Anterior cingulate cortex (tissue), 58 donors: ENCODE measurements around the gene TXNRD2.
A peak's percentile ranks its signal among the peaks of the same experiment; 100 is the strongest.

Experiments used
- DNase-seq, 58 donors: peaks; one replicate each; lab custom pipeline; 2025; lab: John Stamatoyannopoulos, UW

TXNRD2 gene

DNA sequence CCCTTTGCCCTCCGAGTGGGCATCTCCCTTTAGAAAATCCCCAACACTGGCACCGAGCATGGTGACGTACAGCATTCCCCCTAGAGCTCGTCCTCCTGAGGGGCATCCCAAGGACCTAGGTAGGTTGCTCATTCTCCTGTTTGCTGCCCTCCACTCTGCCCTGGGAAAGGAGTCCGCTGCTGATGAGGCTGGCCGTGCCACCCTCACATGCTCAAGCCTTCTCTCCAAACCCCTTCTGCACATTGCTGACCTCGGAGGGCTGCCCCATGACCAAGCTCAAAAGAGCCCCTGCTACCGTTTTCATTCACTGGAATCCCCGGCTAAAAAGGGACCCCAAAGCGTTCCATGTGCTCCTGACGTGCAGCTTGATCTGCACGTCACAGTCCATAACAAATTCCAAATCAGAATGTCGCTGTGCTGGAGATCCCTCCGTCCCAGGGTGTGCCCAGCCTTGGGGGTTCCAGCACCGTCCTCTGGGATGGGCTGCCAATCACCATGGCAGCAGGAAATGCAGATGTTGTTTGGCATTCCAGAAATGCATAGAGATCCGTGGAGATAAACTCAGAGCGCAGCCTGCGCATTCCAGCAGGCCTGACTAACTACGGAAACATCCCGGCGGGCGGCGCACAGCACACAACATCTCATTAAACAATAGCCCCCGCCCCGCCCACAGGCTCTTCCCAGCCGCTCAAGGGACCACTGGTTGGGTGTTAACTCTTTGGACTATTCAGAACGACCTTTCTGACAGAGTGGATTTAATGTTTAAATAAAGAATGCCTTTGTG, 60.6 kb downstream of the TXNRD2 start:
- peak in 4 of 58 donors; percentile 19 to 45 (median 23) for DNase-seq

DNA sequence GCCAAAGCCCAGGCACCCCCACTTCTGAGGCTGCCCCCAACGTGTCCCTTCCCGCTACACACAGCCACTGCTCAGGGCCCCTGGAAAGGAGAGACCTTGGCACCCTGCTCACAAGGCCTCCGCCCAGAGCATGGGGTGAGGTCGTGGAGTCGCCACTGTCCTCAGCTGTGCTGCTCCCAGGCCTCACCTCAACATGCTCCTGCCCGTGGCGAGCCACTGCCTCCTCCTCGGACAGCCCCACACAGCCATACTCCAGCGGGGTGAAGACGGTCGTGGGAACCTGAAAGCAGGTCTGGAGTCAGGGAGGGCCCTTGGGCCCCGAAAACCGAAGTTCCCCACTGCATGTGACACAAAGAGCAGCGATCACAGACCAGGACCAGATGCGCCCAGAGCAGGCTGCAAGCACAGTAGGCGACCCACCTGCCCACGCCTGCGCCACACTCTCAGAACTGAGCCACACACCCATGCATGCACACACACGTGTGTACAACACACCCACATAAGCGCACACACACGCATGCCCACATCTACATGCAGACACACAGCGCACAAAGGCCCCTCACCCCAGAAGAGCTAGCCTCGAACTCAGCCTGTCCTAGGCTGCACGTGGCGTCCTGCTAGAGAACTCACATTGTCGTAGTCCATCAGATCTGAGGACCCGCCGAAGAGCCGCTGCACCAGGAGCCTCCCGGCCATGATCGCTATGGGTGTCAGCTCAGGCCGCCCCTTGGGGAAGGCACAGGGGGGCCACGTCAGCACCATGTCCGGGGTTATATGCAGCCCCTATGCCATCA, 61.4 kb downstream of the TXNRD2 start:
- no peak for DNase-seq

DNA sequence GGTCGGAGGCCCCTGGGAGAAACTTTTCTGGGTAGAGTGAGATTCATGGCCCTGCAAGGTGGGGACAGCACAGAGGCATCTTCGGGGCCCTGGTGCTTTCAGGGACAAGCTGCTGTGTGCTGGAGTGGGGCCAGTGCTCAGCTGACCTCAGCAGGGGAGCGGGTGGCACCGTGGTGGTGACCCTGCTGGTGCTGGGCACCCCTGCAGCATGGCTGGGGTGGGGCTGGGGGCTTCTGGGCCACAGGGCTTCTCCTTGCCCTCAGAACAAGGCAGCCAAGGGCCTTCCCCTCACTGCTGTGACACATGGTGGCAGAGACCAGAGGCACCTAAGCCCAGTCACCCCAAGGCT, 62.0 kb downstream of the TXNRD2 start:
- DNase-seq, result no peak

DNA sequence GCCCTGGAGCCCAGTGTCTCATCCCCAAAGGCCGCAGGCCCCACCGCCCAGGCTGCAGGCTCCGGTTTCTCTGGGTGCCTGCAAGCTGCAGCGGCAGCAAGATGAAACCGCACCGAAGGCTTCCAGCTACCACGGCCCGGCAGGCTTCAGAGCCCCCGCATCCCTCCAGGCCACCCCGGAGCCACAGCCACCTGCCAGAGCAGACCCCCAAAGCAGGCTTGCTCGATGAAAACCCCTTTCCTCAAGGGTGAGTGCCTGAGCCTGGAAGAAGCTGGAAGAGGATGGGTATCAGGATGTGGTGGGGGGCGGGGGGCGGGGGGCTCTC, 62.4 kb downstream of the TXNRD2 start:
- no peak for DNase-seq

DNA sequence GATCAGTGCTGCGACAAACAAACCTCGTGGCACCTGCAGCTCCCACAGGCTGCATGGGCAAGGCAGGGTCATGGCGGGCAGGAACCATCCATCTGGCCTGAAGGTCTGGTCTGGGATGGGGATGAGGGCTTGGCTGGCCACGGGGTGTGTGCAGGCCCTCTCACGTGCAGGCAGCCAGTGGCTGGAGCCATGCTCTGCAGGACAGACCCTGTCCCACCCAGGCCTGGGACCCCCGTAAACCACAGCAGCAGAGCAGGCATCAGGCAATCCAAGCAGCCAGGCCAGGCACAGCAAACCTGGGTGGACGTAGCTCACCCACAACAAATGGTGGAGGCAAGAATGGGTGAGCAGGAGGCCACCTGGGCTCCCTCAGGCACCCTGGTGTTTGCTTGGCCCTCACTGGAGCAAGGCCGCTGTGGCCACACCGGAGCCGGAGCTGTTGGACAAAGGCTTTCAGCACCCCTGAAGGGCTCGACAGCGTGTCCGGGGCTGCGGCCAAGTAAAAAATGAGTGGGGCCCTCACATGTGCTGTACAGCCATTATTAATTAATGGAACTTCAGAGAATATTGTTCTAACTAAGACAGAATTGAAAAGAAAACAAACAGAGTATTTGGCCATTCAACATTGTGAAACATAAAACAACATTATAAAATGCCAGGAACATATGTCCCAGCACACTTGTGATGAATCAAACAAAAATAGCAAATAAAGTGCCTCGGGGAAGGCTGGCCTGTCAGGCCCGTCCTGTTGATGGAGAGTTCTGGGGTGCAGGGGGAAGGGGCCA, 63.0 kb downstream of the TXNRD2 start:
- DNase-seq, result no peak

DNA sequence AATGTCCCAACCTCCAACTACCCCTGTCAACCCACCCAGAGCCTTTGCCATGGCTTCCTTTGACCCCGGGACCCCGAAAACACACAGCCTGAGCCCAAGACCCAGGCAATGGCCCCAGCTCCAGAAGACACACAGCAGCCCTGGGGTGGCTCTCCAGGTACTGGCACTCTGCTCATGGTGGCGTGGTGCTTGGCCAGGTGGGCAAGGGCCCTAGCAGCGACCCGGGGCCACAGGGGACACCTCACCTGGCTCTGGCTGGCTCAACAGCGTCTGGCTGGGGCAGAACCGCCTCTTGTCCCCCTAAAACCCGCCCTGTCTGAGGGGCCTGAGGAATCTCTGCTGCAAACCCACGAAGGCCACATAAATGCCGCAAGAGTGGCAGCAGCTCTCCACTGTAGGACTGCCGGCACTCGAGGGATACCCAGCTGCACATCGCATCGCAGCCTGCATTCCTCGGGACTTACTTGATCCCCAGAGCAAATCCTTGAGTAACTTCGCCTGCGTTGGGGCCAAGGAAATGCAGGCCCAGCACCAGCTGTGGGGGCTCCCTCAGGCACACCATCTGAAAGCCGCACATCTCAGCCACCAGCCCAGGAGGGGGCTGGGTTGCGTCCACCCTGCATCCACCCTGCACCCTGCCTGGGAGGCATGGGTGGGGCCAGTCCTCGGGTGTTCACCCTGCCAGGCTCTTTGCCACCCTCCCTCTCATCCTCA, 63.8 kb downstream of the TXNRD2 start:
- no peak for DNase-seq

DNA sequence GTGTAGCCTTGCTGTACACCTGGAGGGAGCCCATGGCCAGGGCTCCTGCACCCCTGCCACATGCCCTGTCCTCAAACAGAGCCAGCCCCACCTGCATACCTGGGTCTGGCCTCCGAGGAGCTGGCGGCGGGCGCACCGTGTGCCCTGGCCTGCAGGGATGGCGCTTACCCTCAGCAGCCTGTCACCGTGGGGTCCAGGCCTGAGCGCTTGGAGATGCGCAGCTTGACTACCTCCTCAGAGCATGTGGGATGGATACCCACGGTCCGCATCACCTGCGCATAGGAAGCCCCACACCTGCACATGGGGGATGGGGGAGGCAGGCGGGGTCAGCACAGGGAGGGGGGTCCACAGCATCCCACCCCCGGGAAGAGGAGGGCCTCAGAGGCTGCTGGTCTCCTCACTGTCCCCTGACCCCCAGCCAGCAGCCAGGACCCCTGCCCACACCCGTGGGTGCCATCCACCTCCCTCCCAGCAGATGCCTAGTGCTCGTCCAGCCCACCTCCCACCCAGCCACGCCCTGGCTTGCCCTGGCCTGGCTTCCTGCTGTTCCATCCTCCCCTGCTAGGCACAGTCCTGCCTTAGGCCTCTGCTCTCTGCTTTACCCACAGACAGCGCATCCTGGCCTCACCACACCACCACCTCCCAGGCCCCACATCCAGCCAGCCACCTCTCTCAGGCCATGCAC, 64.5 kb downstream of the TXNRD2 start:
- DNase-seq, result no peak

DNA sequence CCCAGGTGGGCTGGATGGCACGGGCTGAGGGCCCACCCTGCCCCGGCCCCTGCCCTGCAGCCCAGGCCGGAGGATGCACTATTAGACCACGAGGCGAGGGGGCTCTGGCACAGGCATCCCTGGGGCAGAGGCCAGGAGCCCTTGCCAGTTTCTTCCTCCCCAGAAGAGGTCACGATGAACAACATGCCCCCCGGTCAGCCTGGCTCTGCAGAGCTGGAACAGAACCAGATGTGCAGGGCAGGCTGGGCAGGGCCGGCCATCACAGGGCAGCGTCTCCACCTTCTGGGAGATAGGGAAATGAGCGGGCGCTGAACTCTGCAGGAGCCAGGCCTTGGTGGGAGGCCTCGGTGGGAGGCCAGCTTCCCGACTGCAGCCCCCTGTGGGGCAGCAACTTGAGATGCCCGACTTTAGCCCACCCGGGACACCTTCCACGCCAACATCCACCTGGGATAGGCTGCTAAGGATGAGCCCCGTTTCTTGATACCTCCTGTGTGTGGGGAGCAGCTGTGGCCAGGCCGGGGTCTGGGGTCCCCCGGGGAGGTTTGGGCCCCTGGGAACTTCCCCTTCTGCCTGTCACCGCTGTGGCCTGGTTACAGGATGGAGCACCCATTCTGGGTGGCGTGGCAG, 65.2 kb downstream of the TXNRD2 start:
- DNase-seq, result no peak

DNA sequence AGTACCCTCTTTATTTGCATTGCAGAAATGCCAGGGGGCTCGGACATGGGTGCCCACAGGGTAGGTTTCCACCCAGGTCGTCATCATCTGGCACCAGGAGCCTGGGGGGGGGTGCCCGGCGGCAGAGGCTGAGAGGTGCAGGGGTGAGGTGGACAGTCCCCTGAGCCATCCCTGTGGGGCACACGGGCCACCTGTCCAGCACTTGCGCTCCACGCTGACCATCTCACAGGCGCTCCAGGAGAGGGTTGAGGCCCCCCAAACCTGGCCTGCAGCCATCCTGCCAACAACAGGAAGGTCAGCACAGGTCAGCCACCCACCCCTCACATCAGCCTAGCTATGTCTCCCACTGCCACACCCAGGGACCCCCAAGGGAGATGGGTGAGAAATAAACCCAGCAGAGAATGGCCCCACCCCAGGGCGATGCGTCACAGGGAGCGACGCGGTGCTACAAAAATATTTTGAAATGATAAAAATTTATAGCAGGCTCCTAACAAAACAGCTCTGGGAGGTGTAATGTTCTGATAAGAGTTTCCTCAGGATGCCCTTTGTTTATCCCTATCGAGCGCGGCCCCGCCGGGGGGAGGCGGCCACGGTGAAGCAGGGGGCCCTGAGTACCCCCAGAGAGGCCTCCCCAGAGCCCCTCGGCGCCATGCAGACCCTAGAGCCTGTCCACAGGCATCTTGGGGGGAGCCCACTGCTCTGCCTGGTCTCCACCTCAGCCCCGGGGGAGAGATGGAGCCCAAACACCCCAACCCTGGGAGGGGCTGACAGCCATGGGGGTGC, 65.9 kb downstream of the TXNRD2 start:
- no peak for DNase-seq

DNA sequence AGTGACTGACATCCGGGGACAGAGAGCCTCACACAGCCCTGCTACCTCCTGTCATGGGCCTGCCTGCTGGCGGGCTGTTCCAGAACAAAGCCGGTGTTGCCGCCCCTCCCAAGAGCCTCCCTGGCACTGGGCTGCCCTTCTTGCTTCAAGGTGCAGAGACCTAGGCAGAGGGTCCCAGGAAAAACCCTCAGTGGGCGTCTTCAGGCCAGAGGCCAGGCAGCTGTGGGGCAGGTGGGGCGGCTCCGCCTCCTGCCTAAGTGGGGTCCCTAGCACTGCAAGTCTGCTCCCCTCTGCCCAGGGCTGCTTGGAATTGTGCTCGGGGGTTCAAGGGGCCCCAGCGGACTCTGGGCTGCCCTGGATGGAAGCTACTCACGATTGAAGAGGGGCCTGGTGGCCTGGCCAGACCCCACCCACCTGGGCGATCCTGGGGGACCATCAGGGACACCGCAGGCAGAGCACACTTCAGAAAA, 66.5 kb downstream of the TXNRD2 start:
- no peak for DNase-seq

DNA sequence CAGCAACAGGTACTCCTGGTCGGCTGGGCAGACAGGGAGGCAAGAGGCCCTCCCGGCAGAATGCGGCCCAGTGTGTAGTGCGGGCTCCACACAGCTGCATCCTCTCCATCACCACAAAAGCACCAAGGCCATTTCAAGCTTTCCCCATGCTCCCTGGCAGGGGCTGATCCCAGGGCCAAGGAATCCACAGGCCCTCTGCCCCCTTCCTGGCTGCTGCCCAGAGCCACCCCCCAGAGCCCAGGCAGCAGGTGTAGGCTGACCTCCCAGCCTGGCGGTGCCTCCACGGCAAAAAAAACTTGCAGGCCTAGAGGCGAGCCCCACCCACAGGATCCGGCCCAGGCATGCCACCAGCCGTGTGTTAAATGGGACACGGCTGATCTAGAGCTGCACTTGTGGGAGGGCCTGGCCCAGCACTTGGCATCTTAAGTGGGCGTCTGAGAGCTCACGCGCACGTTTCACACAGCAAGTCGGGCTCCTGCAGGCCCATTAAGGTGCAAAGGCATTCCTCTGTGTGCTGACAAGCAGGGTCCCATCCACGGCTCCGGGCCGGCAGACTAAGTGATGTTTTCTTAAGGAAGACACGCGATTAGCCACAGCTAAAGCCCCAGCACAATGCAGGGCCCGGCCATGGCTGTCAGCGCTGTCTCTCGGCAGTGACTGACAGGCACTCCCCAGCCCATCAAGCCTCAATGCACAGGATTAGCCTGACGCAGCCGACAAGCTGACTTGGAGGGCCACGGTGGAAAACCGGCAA, 67.1 kb downstream of the TXNRD2 start:
- DNase-seq, result peak in 1 of 58 donors; percentile 58

DNA sequence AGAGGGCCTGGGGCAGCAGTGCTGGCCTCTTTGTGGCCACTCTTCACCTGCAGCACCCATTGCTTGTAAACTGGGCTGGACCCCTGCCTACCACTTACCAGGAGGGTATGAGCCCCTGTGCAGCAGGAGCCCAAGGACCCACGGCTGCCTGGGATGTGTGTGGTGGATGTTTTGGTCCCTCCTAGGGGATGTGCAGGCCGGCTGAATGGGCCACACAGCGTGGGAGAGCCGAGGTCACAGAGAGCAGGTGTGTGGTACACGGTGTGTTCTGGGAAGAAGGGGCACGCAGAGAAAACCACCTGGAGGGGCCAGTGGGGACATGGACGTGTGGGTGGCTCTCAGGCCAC, 67.7 kb downstream of the TXNRD2 start:
- DNase-seq, result no peak

DNA sequence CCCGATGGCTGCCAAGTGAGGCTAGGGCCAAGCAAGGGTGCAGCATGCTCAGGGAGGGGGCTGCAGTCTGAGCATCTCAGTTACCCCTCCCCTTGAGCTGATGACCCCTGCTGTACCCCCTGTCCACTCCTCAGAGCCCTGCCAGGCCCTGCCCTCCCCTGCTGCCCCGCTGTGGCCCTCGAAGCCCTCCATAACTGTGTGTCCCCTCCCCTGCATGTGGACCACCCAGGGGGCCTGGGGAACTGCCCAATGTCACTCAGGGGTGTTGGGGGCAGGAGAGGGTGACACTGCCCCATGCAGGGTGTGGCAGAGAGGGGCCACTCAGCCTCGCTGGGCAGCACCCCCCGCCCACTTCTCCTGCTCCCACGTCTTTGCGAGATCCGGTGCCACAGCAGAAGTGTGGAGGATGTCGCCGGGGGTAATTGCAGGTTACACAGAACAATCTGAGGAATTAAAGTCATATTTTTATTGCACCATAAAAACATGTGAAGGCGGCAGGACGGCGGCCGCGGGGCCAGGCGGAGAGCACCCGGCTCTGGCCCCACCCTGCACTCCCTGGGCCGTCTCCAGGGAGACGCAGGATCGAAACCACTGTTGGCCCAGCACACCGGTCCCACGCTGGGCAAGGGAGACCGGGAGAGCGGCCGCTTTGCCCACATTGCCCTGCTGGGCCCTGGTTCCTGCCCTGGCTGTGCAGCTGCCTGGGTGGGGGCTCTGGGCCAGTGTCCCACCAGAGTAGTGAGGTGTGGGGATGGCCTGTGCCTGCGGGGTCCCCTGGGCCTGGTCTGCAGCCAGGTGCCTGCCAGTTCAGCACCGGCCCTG, 68.3 kb downstream of the TXNRD2 start:
- no peak for DNase-seq

DNA sequence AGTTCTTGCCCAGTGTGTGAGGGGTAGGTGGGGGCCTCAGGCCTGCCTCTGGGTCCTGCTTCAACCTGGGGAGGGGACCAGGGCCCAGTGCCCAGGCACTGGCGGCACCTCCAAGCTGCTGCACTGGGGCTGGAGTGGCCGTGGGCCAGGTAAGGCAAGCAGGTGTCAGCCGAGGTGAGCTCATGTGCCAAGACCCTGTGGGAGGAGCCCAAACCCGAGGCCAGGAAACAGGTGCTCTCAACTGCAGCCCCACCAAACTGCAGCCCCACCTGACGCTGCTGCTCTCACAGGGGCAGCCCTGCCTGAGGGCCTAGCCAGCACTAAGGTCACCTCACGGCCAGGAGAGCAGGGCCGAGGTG, 68.9 kb downstream of the TXNRD2 start:
- DNase-seq, result no peak

DNA sequence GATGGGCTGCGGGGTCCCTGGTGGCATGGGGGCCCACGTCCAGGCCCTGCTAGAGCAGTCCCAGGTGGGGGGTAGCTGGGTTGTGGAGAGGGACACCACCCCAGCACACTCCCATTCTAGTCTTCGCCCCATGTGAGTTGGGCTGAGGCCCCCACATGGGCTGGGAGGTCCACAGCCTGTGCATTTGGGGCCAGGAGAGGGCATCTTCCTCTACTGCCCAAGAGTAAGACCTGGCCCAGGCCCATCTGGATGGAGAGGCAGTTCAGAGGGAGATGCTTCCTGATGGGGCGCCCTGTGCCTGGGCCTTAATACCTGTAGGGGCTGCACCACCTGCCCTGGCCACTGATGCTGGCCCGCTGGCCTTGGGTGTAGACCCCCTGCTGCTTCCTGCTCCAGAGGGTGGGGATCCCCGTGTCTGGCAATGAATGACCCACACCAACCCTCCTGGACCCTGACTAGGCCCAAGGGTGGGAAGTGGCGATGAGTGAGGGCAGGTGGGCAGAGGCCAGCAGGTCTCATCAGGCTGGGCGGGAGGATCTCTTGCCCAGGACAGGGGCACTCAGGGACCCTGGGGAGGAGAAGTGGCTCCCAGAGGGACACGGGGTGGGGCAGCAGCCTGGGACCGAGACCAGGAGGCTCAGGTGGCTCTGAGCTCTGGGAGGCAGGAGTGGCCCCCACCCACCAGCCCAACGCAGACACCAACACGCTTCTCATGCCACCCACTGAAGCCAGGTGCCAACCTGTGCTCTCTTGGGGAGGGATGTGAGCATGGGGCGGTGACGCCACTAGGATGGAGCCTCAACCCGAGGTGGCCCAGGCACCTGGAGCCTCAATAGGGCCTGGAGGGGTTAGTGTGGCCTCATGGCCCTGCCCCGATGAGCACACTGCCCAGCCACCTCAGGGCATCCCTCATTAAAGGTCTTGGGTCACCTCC, 69.5 kb downstream of the TXNRD2 start:
- DNase-seq, result no peak
